GM12891 (cell line): Measurements from ENCODE around the gene PPP1R15B.
A peak's percentile ranks its signal among the peaks of the same experiment; 100 is the strongest.

Source experiments
- DNase-seq: peaks from one replicate; pipeline ENCODE4 v3.0.0; 2011; ENCODE audit warnings: low spot score; ENCODE audit not compliant: insufficient read length
- FAIRE-seq: peaks from 2 replicates; lab custom pipeline; 2011; peaks lifted over from hg19 to GRCh38; lab: Jason Lieb, UNC
- PAX5 ChIP-seq: IDR thresholded peaks from 2 replicates; pipeline ENCODE4 v1.6.1; 2011; ENCODE audit warnings: low read length, moderate library complexity, mild to moderate bottlenecking; ENCODE audit not compliant: insufficient read depth, severe bottlenecking
- POLR2A ChIP-seq: IDR thresholded peaks from 2 replicates; pipeline ENCODE4 v1.6.1; 2011; ENCODE audit warnings: low read depth, low read length, control low read depth
- POLR2AphosphoS5 ChIP-seq: IDR thresholded peaks from 2 replicates; pipeline ENCODE4 v1.6.1; 2011; ENCODE audit warnings: low read depth, low read length, control low read depth
- POU2F2 ChIP-seq: IDR thresholded peaks from 2 replicates; pipeline ENCODE4 v1.6.1; 2011; ENCODE audit warnings: low read depth, mild to moderate bottlenecking, control low read depth, low read length, moderate library complexity
- SPI1 ChIP-seq: IDR thresholded peaks from 2 replicates; pipeline ENCODE4 v1.6.1; 2011; ENCODE audit warnings: low read depth, low read length, control low read depth
- TAF1 ChIP-seq: IDR thresholded peaks from 2 replicates; pipeline ENCODE4 v1.6.1; 2011; ENCODE audit warnings: low read depth, low read length, control low read depth

Gene PPP1R15B

DNA sequence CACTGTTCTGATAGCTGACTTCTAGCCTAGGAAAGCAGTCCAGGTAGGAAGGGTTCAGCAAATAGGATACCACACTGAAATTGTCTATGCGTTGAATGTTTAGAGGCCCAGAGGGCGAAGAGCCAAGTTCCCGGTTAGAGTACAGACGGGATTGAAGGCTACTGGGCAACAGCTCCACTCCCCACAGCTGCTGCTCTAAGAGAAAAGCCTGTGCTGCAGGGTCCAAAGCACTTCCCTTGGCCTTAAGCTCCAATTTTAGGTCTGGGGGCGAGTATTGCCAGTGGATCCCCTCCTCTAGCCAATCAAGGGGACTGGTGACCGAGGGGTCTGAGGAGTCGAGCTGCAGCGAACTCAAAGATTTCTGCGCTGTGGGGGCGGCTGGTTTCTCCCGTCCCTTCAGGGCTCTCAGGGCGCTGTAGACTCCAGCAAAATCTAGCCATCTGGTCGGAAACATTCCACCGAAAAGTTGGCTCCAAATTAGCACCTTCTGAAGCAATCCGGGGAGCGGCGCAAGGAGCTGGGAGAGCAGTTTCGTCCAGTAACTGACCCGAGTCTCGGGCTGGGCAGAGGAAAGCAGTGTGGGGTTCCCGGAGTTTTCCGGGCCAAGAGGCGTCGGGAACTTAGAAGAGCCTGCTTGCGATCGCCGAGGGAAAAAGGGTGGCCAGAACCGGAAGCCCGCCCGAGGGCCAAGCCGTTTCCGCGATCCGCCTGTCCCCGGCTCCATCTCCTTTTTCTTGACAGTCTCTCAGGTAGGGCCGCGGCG is 748 bp downstream of the PPP1R15B start:
- DNase-seq (peak; percentile 30), FAIRE-seq (no peak)
- TF ChIP-seq PAX5 (no peak), POU2F2 (no peak; the same call in 1 of the 2 replicates), TAF1 (no peak), SPI1 (no peak), POLR2AphosphoS5 (no peak), POLR2A (no peak)

DNA sequence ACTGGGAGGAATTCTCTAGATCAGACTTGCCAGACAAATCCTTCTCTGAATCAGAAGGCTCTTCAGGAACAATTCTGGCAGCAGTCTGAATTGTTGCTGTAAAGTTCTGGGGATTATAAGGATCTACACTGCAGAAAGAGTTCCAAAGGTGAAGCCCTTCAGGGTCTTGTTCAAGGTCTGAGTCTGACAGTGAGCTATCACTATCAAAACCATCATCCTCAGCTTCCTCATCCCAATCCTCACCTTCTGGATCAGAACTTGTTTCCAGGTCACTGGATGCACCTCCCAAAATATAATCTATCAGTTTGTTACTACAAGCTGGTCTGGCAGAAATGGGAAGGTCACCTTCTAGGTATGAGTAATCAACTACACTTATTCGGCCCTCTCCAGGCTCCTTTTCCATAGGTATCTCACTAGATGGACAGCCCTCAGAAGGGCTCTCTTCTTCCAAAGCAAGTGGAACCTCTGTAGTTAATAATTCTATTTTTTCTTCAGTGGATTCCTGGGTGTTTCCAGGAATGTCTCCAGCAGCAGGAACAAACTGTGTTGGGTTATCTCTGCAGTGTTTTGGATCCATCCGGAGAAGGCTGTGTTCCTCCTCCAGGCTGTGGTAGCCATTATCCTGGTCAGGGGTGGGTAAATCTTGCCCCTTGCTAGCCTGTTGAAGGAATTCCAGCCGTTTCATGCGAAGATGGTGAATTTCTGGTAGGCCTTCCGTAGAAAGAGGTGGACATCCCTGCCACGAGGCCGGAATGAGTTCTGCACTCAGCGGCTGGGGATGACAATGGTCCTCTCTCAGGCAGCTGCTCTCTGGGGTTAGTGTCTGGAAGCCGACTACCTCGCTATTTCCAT is 1.6 kb downstream of the PPP1R15B start:
- FAIRE-seq, result no peak

DNA sequence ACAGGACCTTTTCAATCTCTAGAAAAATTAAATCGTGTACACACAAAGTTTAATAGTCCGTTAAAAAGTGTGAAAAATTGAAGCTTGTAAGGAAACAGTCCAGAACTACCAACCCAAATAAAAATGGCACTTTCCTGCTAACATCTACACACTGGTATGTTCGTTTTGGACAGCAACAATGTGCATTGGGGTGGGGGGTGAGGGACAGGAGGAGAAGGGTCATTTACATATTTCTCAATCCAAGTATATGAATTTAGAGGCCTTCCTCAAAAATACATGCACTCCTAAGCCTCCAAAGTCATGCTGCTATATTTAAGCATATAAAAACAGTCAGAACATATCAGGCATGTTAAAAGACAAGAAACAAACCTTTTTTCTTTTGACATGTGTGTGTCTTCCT is 2.5 kb downstream of the PPP1R15B start:
- FAIRE-seq (peak; percentile 5), DNase-seq (no peak)
- no peak for TF ChIP-seq POLR2A
- TF ChIP-seq TAF1, result no peak
- TF ChIP-seq PAX5, result no peak
- TF ChIP-seq POU2F2, result no peak

More for the DNA sequence above, 1.6 kb downstream of the PPP1R15B start:
- no peak for DNase-seq
- TF ChIP-seq POLR2AphosphoS5 (peak; percentile 28; the same call in 1 of the 2 replicates), POU2F2 (no peak)

DNA sequence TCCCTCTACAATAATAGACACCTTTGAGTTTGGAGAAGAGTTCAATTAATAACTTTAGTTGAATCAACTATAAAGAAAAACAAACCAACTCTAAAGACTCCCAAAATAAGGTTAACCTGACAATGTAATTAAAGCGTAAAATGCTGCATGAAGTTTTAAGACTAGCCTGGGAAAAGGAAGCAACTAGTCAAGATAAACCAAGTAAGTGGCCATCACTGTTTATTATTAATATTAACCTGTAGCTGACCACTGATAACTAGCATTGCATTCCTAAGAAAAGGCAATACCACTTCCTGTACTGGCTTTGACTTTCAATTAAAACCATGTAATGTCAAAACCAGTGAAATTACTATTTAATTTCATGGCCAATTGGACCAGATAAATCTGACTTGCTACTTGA is 3.0 kb downstream of the PPP1R15B start:
- FAIRE-seq (no peak), DNase-seq (no peak)
- TF ChIP-seq POU2F2, result no peak
- TF ChIP-seq TAF1, result no peak
- no peak for TF ChIP-seq POLR2A
- no peak for TF ChIP-seq POLR2AphosphoS5
- no peak for TF ChIP-seq SPI1
- no peak for TF ChIP-seq PAX5

DNA sequence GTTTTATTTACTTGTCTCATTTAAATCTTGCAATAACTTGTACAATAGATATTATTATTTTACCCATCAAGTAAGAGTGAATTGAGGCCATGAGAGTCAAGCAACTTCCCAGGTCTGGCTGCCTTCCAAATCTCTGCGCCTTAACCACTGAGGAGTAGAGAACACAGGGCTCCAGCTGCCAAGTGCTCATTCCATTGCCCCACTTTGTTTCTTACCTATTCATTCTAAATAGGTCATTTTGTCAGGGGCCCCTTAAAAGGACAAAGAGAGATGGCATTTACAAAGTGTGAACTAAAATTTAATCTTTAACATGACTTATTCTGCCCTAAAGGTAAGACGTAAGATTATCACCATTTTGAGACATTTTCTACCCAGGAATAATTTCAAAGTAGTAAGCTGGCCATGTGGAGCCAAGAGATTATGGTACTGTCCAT is 3.5 kb downstream of the PPP1R15B start:
- FAIRE-seq, result no peak
- TF ChIP-seq SPI1 (no peak), POU2F2 (no peak)
- DNase-seq, result no peak

DNA sequence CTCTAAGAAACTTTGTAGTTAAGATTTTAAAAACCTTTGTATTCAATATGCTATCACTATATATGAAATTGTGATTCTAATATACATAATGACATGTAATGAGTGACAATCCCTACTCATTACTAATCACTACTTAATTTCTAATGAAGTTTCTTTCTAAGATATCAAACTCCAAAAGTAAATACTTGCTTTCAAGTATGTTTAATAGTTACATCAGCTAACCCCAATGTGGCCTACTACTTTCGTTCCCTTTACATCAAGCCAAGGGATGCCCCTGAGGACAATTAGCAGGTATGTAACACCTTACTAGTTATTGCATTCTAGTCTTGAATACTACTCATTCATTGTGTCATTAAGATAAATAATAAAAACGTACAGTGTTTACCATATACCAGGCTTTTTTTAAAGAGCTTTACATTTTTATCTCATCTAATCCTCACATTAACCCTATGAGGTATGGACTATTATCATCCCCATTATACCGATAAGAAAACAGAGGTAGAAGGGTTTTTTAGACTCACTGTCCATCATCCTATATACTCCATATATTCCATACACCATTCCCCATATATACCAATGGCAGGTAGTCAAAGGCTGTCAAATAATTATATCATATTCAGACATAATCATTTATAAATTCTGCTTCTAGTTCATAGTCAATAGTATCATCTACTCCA is 4.2 kb downstream of the PPP1R15B start:
- no peak for FAIRE-seq

DNA sequence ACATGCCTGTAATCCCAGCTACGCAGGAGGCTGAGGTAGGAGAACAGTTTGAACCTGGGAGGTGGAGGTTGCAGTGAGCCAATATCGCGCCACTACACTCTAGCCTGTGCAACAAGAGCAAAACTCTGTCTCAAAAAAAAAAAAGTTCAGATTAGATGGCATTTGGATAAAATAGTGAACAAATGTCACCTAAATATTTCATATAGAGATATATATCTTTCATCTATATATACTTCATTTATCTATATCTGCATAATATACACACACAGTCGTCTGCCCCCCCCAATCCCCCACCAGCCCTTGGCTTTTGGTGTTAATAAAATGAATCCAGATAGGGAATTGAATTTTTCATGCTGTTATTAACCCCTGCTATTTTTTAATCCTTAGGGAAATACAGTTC is 5.0 kb downstream of the PPP1R15B start:
- FAIRE-seq (no peak), DNase-seq (no peak)
- TF ChIP-seq TAF1, result no peak
- no peak for TF ChIP-seq POLR2A
- TF ChIP-seq POU2F2, result no peak
- no peak for TF ChIP-seq POLR2AphosphoS5
- TF ChIP-seq SPI1, result no peak
- TF ChIP-seq PAX5, result no peak

More for the DNA sequence above, 4.2 kb downstream of the PPP1R15B start:
- no peak for DNase-seq
- TF ChIP-seq POU2F2, result no peak
- no peak for TF ChIP-seq TAF1
- TF ChIP-seq POLR2A, result no peak
- TF ChIP-seq PAX5, result no peak
- TF ChIP-seq POLR2AphosphoS5, result no peak
- TF ChIP-seq SPI1, result no peak

DNA sequence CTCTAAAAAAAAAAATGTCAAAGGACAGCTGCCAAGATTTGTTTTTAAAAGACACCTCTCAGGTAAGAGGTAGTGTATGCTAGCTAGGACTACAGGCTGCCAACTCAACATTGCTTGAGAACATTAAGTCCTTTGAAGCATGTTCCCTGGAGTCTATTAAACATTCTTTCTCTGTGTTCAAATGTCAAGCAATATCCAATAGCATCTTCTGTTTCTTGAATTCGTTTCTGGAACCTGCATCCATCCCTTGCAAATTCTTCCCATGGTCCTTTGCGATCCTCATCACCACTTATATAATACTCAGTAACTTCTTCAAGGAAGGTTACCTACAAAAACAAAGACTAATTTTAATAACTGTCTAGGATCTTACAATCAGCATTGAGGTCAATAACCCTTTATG is 5.6 kb downstream of the PPP1R15B start:
- FAIRE-seq (no peak), DNase-seq (no peak)
- TF ChIP-seq PAX5 (no peak), SPI1 (no peak), POLR2A (no peak), POU2F2 (no peak)

DNA sequence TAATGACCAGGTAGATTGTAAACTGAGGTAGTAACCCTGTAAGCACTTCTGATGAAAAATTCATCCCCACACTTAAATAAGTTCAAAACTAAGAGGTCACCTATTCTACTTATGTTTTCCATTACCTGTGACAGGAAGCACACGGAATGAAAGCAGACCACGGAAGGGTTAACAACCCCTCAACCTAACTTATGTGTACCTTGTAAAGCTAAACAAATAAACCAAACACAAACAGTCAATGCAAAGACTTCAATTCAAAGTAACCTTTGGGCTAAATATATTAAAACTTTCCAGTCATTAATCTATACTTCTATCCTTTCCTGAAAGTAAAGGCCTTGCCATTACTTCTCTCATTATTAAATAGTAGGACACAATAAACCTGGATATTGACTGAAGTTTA is 7.0 kb downstream of the PPP1R15B start:
- no peak for TF ChIP-seq PAX5
- TF ChIP-seq TAF1, result no peak
- no peak for TF ChIP-seq POLR2AphosphoS5
- TF ChIP-seq SPI1, result no peak
- TF ChIP-seq POU2F2, result no peak
- TF ChIP-seq POLR2A, result no peak
- FAIRE-seq (no peak), DNase-seq (no peak)
